Coronary artery (tissue), 2 donors: ENCODE data around the gene LIG1.

Source experiments
- DNase-seq: peaks from one replicate; pipeline ENCODE4 v3.0.0-alpha.2; 2017; ENCODE audit warnings: low spot score
- H3K27ac ChIP-seq, 2 donors: fragments of 200-600 bp; sonication (generic); one replicate each; pipeline ENCODE4 v1.5.1; 2016 to 2019
- H3K4me3 ChIP-seq: fragments of 200-600 bp; sonication (generic); 2 replicates; pipeline ENCODE4 v1.5.1; 2016; ENCODE audit warnings: mild to moderate bottlenecking, moderate library complexity
- TF ChIP-seq, protein P1 (sequence below): fragments of 200-600 bp; sonication (generic); IDR thresholded peaks from one replicate; pipeline ENCODE4 v1.5.1; 2019; ENCODE audit warnings: antibody characterized with exemption

Gene LIG1

GRCh38 chr19:48203794-48204628, 33.9 kb upstream of the LIG1 start:
- TF ChIP-seq, protein P1, sequence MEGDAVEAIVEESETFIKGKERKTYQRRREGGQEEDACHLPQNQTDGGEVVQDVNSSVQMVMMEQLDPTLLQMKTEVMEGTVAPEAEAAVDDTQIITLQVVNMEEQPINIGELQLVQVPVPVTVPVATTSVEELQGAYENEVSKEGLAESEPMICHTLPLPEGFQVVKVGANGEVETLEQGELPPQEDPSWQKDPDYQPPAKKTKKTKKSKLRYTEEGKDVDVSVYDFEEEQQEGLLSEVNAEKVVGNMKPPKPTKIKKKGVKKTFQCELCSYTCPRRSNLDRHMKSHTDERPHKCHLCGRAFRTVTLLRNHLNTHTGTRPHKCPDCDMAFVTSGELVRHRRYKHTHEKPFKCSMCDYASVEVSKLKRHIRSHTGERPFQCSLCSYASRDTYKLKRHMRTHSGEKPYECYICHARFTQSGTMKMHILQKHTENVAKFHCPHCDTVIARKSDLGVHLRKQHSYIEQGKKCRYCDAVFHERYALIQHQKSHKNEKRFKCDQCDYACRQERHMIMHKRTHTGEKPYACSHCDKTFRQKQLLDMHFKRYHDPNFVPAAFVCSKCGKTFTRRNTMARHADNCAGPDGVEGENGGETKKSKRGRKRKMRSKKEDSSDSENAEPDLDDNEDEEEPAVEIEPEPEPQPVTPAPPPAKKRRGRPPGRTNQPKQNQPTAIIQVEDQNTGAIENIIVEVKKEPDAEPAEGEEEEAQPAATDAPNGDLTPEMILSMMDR = no peak
- DNase-seq = peak; percentile 96
- Histone ChIP-seq H3K4me3 (peak overlapping the region; percentile 76), H3K27ac (peak overlapping the region; percentile 43 to 79)

- TF ChIP-seq, protein P1 = no peak
- Histone ChIP-seq H3K27ac (peak overlapping the region; percentile 43 to 79), H3K4me3 (peak overlapping the region; percentile 76)
- no peak for DNase-seq
These were observed 33.2 kb upstream of the LIG1 start for GRCh38 chr19:48203222-48203793.

DNA sequence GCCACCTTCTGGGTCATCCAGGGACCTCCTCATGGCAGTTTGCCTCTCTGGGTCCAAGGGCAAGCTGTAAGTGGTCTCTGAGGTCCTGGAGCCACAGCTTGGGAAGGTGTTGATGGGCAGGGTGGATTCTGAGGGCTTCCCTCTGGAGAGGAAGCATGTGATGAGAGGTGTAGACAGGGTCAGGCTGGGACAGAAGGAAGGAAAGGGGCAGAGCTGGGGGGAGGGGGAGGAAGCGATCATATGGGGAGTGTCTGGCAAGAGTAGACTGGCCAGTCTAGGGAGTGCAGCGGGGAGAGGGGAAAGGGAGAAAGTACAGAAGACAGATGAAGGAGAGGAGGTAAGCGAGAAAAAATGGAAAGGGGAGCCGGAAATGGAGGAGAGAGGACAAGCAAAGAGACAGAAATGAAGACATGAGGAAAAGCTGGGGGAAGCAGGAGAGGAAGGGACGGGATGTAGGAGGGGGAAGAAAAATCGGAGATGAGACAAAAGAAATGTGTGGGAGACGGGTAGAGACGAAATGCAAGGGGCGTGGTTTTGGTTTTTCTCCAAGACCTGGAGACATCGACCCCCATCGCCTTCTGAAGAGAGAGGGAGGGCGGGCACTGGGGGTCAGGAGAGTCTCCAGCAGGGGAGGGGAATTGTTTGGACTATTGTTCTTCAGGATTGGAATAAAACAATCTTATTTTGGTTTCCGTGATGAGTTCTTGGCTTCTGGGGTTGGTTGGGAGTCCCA, 27.0 kb upstream of the LIG1 start:
- DNase-seq = no peak
- no peak overlapping the region for H3K4me3 ChIP-seq
- TF ChIP-seq, protein P1 = no peak

GRCh38 chr19:48196321-48196763, 26.2 kb upstream of the LIG1 start:
- H3K4me3 ChIP-seq = no peak overlapping the region
- DNase-seq = no peak
- TF ChIP-seq, protein P1 = no peak
- no peak overlapping the region for H3K27ac ChIP-seq

More for the DNA sequence above, 27.0 kb upstream of the LIG1 start:
- H3K27ac ChIP-seq = no peak overlapping the region

- TF ChIP-seq, protein P1 = no peak
- Histone ChIP-seq H3K4me3 (no peak overlapping the region), H3K27ac (no peak overlapping the region)
- DNase-seq = no peak
These were observed 25.0 kb upstream of the LIG1 start for GRCh38 chr19:48194844-48195830.
